Esophagus muscularis mucosa (tissue), 4 donors: ENCODE measurements around the gene PRLH.

ENCODE experiments used
- CTCF ChIP-seq, 3 experiments: fragments of 200-600 bp in 2 of 3; fragments of 450-650 bp in 1 of 3; sonication (generic) in 2 of 3; IDR thresholded peaks; one replicate each; pipeline ENCODE4 v1.5.1; 2017 to 2019; ENCODE audit warnings: antibody characterized with exemption in 3 of 3, mild to moderate bottlenecking in 2 of 3, moderate library complexity in 1 of 3
- EP300 ChIP-seq: sonication (generic); formaldehyde crosslinking; IDR thresholded peaks from one replicate; pipeline ENCODE4 v1.6.1; 2017; ENCODE audit warnings: antibody characterized with exemption
- POLR2A ChIP-seq: fragments of 450-650 bp; IDR thresholded peaks from one replicate; pipeline ENCODE4 v1.6.1; 2017; ENCODE audit warnings: antibody characterized with exemption, moderate library complexity, mild to moderate bottlenecking, low read depth

- no peak for TF ChIP-seq POLR2A
- TF ChIP-seq CTCF (IDR thresholded peaks at IDR 0.05), result no peak
- no peak for TF ChIP-seq EP300
Observed at GRCh38 chr2:237540823-237541222, 25.6 kb upstream of the PRLH start.
